Progenitor cell of endocrine pancreas (in vitro differentiated cells): ENCODE results near the gene CEP128. TPM values are rescaled to one million over a fixed set of nuclear protein-coding genes. Genes with fewer than 3 reads are reported as not detected.

ENCODE experiments used
- DNase-seq: peaks from one replicate; pipeline ENCODE4 v3.0.0; 2021; ENCODE audit warnings: low spot score; ENCODE audit not compliant: unreplicated experiment
- H3K27ac Mint-ChIP-seq: 2 replicates; pipeline ENCODE4 v1.8.0; 2021; ENCODE audit warnings: mild to moderate bottlenecking, moderate library complexity, mixed read lengths
- H3K27me3 Mint-ChIP-seq: 2 replicates; pipeline ENCODE4 v1.8.0; 2021; ENCODE audit warnings: mixed read lengths
- H3K36me3 Mint-ChIP-seq: 2 replicates; pipeline ENCODE4 v1.8.0; 2022; ENCODE audit warnings: mixed read lengths; ENCODE audit not compliant: insufficient read depth
- H3K4me1 Mint-ChIP-seq: 2 replicates; pipeline ENCODE4 v1.8.0; 2021; ENCODE audit warnings: low read depth, mixed read lengths
- H3K4me3 Mint-ChIP-seq: 2 replicates; pipeline ENCODE4 v1.8.0; 2021; ENCODE audit warnings: low read depth, mild to moderate bottlenecking, moderate library complexity, mixed read lengths
- H3K9me3 Mint-ChIP-seq: 2 replicates; pipeline ENCODE4 v1.8.0; 2021; ENCODE audit warnings: low read depth, mixed read lengths
- total RNA-seq: library from RNA; stranded (reverse); gene quantifications from 2 replicates; pipeline ENCODE4 v1.2.1, GENCODE V29; 2021
- TF ChIP-seq, protein P1 (sequence below): fragments of 200-600 bp; sonication (generic); IDR thresholded peaks from one replicate; pipeline ENCODE4 v1.5.0; 2021; ENCODE audit warnings: antibody characterized with exemption, mild to moderate bottlenecking; ENCODE audit not compliant: unreplicated experiment

Gene CEP128
- total RNA-seq, 1 donor from 2014 or later: 15.9 TPM

DNA sequence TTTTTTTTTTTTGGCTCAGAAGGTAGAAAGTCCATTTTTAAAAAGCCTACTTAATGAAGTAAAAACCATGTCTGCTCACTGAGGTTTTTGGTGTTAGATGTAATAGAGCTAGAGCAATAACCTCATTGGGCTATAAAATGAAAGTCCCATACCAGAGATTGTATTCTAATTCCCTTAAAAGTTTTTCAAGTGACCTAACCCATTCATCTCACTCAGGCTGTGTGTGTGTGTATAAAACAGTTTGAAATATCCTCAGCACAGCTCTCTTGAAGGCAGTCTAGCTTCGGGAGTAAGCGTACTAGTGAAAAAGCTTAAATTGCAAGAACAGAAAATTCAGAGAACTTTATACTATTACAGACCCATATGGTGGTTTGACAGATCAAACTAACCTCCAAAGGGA is 313.8 kb downstream of the CEP128 start:
- Mint-ChIP-seq H3K36me3 (no peaks in the 10 kb centered on the region), H3K9me3 (peaks cover 8% of the 10 kb centered on the region), H3K27ac (no peak overlapping the region), H3K27me3 (no peaks in the 10 kb centered on the region), H3K4me3 (no peak overlapping the region), H3K4me1 (peaks cover 3% of the 10 kb centered on the region)
- TF ChIP-seq, protein P1, sequence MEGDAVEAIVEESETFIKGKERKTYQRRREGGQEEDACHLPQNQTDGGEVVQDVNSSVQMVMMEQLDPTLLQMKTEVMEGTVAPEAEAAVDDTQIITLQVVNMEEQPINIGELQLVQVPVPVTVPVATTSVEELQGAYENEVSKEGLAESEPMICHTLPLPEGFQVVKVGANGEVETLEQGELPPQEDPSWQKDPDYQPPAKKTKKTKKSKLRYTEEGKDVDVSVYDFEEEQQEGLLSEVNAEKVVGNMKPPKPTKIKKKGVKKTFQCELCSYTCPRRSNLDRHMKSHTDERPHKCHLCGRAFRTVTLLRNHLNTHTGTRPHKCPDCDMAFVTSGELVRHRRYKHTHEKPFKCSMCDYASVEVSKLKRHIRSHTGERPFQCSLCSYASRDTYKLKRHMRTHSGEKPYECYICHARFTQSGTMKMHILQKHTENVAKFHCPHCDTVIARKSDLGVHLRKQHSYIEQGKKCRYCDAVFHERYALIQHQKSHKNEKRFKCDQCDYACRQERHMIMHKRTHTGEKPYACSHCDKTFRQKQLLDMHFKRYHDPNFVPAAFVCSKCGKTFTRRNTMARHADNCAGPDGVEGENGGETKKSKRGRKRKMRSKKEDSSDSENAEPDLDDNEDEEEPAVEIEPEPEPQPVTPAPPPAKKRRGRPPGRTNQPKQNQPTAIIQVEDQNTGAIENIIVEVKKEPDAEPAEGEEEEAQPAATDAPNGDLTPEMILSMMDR: no peak
- no peak for DNase-seq

DNA sequence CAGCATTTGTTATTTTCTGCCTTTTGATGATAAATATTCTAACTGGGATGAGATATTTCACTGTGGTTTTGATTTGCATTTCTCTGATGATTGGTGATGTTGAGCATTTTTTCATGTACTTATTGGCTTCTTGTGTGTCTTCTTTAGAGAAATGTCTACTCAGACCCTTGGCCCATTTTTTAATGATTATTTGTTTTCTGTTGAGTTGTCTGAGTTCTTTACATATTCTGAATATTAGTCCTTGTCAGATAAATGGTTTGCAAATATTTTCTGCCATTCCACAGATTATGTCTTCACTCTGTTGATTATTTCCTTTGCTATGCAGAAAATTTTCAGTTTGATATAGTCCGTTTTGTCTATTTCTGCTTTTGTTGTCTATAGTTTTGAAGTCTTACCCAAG is 317.0 kb downstream of the CEP128 start:
- Mint-ChIP-seq H3K27me3 (no peaks in the 10 kb centered on the region), H3K4me3 (no peak overlapping the region), H3K4me1 (peaks cover 3% of the 10 kb centered on the region), H3K36me3 (no peaks in the 10 kb centered on the region), H3K9me3 (peaks cover 8% of the 10 kb centered on the region), H3K27ac (no peak overlapping the region)
- TF ChIP-seq, protein P1: no peak
- no peak for DNase-seq

DNA sequence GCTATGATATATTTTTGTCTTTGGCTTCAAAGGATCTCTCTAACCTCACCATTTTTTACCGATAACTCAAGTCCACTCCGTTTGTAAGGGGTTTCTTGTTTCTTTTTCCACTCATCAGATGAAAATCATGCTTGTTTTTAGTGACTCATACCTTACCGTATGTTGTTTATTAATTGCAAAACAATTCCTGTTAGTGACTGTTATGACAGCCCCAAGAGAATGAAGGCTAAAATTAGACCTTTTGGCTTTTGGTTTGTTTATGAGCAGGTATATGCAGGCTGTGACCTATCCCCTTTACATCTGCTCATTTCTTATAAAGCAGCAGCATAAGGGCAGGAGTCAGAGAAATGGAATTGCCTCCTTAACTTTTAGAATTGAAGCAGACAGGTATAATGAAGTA is 319.8 kb downstream of the CEP128 start:
- Mint-ChIP-seq H3K9me3 (peaks cover 8% of the 10 kb centered on the region), H3K27me3 (no peaks in the 10 kb centered on the region), H3K36me3 (no peaks in the 10 kb centered on the region), H3K27ac (no peak overlapping the region), H3K4me3 (no peak overlapping the region), H3K4me1 (no peaks in the 10 kb centered on the region)
- TF ChIP-seq, protein P1: no peak
- DNase-seq: no peak

DNA sequence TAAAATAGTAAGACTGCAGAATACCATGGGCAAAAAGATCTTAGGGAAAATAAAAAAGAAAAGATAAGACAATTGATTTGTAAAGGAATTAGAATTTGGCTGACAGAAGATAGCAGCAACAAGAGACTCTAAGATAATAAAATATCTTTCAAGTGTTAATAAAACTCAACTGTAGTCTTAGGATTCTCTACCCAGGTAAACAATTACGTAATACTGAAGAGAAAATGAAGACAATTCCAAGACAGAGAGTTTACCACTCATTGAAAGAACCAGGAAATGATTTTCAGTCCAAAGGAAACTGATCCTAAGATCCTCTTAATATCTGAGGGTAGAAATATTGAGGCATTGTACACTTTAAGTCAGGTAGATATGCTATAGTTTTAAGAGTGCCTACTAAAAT is 321.1 kb downstream of the CEP128 start:
- no peak overlapping the region for H3K4me3 Mint-ChIP-seq
- H3K27me3 Mint-ChIP-seq: no peaks in the 10 kb centered on the region
- H3K9me3 Mint-ChIP-seq: peaks cover 4% of the 10 kb centered on the region
- TF ChIP-seq, protein P1: no peak
- H3K36me3 Mint-ChIP-seq: no peaks in the 10 kb centered on the region
- H3K27ac Mint-ChIP-seq: no peak overlapping the region
- no peaks in the 10 kb centered on the region for H3K4me1 Mint-ChIP-seq
- DNase-seq: no peak

DNA sequence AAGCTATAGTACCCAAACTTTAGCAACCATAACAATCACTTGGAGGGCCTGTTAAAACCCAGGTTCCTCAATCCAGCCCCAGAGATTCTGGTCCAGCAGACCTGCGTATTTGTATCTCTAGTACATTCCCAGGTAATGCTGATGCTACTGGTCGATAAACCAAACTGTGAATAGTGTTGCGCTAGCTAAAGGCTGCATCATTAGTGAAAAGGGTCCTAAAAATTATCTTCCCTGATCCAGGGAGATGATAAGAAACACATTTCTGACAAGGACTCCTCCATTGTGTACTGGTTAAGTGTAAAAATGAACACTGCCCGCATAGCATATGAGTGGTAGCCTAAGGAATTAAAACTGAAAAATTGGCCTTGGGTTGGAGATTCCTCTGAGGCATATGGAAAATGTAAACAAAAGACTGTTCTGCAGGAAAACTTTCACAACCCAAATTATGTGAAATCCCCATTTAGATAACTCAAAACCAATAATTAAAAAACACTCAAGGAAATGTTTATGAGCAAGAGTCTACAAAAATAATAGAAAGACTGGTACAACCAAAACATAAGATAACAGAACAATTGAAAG is 322.7 kb downstream of the CEP128 start:
- Mint-ChIP-seq H3K27ac (no peak overlapping the region), H3K4me3 (no peak overlapping the region), H3K27me3 (no peaks in the 10 kb centered on the region), H3K9me3 (peaks cover 1% of the 10 kb centered on the region), H3K4me1 (no peaks in the 10 kb centered on the region), H3K36me3 (no peaks in the 10 kb centered on the region)
- TF ChIP-seq, protein P1: no peak
- no peak for DNase-seq
